PFSK-1 (cell line): ENCODE results near the gene IKZF3.

ENCODE experiments used
- FOXP2 ChIP-seq: optimal IDR thresholded peaks from 2 replicates; pipeline ENCODE3; 2011; ENCODE audit warnings: borderline replicate concordance, control low read depth, inconsistent platforms; ENCODE audit not compliant: insufficient read depth; ENCODE audit errors: extremely low read length, extremely low read depth
- POLR2AphosphoS5 ChIP-seq: IDR thresholded peaks from 2 replicates; pipeline ENCODE4 v1.6.1; 2012; ENCODE audit warnings: low read depth, mild to moderate bottlenecking, control low read depth, low read length, moderate library complexity
- SIN3A ChIP-seq: IDR thresholded peaks from 2 replicates; pipeline ENCODE4 v1.6.1; 2012; ENCODE audit warnings: mild to moderate bottlenecking, low read length, moderate library complexity, borderline replicate concordance; ENCODE audit not compliant: insufficient read depth
- TAF1 ChIP-seq: IDR thresholded peaks from 2 replicates; pipeline ENCODE4 v1.6.1; 2012; ENCODE audit warnings: low read length, control low read depth, borderline replicate concordance; ENCODE audit not compliant: insufficient read depth
- TF ChIP-seq, protein P1 (sequence below), 2 experiments: IDR thresholded peaks; 2 replicates each; pipeline versions ENCODE4 v1.6.1 to v1.8.0; 2011 to 2012; ENCODE audit warnings: low read depth in 2 of 2, low read length in 2 of 2, control low read depth in 1 of 2, inconsistent platforms in 1 of 2, mild to moderate bottlenecking in 1 of 2, moderate library complexity in 1 of 2; ENCODE audit not compliant: insufficient read depth in 1 of 2

Gene IKZF3

DNA sequence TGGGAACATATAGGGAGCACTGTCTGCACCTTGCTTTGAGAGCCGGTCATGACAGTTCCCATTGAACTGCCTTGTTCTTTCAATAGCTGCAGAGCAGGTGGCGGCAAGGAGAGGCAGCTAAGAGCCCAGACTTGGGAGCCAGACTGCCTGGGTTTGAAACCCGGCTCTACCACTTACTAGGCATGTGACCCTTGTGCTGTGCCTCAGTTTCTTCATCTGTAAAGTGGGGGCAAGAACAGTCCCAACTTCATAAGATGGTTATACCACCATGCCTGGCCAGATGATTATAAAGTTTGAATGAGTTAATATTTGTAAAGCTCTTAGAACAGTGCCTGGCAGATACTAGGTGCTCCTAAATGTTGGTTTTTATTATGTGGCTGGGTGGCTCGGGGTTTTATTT is 149.9 kb downstream of the IKZF3 start:
- TF ChIP-seq, protein P1, sequence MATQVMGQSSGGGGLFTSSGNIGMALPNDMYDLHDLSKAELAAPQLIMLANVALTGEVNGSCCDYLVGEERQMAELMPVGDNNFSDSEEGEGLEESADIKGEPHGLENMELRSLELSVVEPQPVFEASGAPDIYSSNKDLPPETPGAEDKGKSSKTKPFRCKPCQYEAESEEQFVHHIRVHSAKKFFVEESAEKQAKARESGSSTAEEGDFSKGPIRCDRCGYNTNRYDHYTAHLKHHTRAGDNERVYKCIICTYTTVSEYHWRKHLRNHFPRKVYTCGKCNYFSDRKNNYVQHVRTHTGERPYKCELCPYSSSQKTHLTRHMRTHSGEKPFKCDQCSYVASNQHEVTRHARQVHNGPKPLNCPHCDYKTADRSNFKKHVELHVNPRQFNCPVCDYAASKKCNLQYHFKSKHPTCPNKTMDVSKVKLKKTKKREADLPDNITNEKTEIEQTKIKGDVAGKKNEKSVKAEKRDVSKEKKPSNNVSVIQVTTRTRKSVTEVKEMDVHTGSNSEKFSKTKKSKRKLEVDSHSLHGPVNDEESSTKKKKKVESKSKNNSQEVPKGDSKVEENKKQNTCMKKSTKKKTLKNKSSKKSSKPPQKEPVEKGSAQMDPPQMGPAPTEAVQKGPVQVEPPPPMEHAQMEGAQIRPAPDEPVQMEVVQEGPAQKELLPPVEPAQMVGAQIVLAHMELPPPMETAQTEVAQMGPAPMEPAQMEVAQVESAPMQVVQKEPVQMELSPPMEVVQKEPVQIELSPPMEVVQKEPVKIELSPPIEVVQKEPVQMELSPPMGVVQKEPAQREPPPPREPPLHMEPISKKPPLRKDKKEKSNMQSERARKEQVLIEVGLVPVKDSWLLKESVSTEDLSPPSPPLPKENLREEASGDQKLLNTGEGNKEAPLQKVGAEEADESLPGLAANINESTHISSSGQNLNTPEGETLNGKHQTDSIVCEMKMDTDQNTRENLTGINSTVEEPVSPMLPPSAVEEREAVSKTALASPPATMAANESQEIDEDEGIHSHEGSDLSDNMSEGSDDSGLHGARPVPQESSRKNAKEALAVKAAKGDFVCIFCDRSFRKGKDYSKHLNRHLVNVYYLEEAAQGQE (IDR thresholded peaks at IDR 0.05; ENCODE audit: insufficient read depth in 1 of 2, low read depth in 2 of 2, low read length in 2 of 2) = no peak
- TF ChIP-seq POLR2AphosphoS5 (no peak), FOXP2 (no peak), TAF1 (no peak), SIN3A (no peak)

DNA sequence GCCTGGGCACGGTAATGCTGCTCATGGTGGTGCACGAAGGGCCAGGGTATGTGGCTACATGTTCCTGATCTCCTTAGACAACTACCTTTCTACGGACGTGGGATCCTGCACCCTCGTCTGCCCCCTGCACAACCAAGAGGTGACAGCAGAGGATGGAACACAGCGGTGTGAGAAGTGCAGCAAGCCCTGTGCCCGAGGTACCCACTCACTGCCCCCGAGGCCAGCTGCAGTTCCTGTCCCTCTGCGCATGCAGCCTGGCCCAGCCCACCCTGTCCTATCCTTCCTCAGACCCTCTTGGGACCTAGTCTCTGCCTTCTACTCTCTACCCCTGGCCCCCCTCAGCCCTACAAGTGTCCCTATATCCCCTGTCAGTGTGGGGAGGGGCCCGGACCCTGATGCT is 152.3 kb downstream of the IKZF3 start:
- TF ChIP-seq SIN3A = no peak
- TF ChIP-seq FOXP2 = no peak
- no peak for TF ChIP-seq TAF1
- TF ChIP-seq, protein P1 (IDR thresholded peaks at IDR 0.05; ENCODE audit: insufficient read depth in 1 of 2, low read depth in 2 of 2, low read length in 2 of 2) = no peak
- TF ChIP-seq POLR2AphosphoS5 = no peak

DNA sequence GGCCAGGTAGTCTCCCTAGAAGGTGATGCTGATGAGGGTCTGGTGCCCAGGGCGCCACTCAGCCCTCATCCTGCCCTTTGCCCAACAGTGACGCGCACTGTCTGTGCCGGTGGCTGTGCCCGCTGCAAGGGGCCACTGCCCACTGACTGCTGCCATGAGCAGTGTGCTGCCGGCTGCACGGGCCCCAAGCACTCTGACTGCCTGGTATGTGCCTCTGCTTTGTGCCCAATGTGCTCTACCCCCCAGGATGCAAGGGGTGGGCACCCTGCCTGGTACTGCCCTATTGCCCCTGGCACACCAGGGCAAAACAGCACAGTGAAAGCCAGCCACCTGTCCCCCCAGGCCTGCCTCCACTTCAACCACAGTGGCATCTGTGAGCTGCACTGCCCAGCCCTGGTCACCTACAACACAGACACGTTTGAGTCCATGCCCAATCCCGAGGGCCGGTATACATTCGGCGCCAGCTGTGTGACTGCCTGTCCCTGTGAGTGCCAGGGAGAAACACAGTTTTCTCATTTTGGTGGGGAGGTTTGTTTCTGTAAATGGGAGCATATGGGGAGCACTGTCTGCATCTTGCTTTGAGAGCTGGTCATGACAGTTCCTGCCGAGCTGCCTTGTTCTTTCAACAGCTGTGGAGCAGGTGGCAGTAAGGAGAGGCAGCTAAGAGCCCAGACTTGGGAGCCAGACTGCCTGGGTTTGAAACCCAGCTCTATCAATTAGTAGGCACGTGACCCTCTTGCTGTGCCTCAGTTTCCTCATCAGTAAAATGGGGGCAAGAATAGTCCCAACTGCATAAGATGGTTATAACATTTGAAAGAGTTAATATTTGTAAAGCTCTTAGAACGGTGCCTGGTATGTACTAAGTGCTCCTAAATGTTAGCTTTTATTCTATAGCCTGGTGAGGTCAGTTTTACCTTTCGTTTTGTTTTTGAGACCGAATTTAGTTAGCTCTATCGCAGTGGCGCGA is 153.8 kb downstream of the IKZF3 start:
- TF ChIP-seq TAF1 (no peak), POLR2AphosphoS5 (no peak), SIN3A (no peak), FOXP2 (no peak)
- TF ChIP-seq, protein P1 (IDR thresholded peaks at IDR 0.05; ENCODE audit: insufficient read depth in 1 of 2, low read depth in 2 of 2, low read length in 2 of 2) = no peak

DNA sequence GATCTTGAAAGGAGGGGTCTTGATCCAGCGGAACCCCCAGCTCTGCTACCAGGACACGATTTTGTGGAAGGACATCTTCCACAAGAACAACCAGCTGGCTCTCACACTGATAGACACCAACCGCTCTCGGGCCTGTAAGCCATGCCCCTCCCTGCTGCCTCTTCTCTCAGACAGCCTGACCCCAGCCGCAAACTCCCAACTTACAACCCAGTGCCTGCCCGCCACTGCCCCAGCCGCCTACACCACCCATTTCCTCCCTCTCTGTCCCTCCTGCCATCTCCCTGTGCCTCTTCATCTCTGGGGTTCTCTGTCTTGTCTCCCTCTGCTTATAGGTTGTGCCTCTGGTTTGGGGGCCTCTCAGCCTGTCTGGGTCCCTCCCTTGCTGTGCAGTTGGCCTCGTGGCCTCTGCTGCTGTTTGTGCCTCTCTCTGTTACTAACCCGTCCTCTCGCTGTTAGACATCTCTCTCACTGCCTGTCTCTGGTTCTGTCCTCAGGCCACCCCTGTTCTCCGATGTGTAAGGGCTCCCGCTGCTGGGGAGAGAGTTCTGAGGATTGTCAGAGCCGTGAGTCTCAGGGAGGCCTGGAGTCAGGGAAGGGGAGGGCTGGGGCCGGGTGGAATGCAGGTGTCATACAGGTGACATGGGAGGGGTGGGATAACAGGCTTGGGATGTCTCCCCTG is 154.7 kb downstream of the IKZF3 start:
- TF ChIP-seq SIN3A = no peak
- no peak for TF ChIP-seq FOXP2
- TF ChIP-seq POLR2AphosphoS5 = no peak
- TF ChIP-seq TAF1 = no peak
- TF ChIP-seq, protein P1 (IDR thresholded peaks at IDR 0.05; ENCODE audit: insufficient read depth in 1 of 2, low read depth in 2 of 2, low read length in 2 of 2) = no peak
